Neural cell (in vitro differentiated cells): ENCODE measurements around the gene FUT8.

Experiments
- CTCF ChIP-seq: fragments of 450-650 bp; IDR thresholded peaks from 2 replicates; pipeline ENCODE4 v1.5.1; 2014; ENCODE audit warnings: antibody characterized with exemption, mild to moderate bottlenecking, moderate library complexity; ENCODE audit not compliant: poor library complexity, severe bottlenecking
- EP300 ChIP-seq: fragments of 450-650 bp; conservative IDR thresholded peaks from 2 replicates; pipeline ENCODE4 v1.6.1; 2014; ENCODE audit warnings: antibody characterized with exemption, mild to moderate bottlenecking, moderate library complexity; ENCODE audit not compliant: poor library complexity, severe bottlenecking
- EZH2 ChIP-seq: fragments of 200-600, 300-800 bp; shearing (Covaris generic), sonication (generic); IDR thresholded peaks from 2 replicates; pipeline ENCODE4 v1.6.1; 2014; ENCODE audit warnings: antibody characterized with exemption, low read length, borderline replicate concordance, mild to moderate bottlenecking; ENCODE audit not compliant: insufficient read depth, poor library complexity, severe bottlenecking
- MXI1 ChIP-seq: fragments of 450-650 bp; conservative IDR thresholded peaks from 2 replicates; pipeline ENCODE4 v1.6.1; 2014; ENCODE audit warnings: antibody characterized with exemption, mild to moderate bottlenecking; ENCODE audit not compliant: poor library complexity, severe bottlenecking
- POLR2AphosphoS5 ChIP-seq: IDR thresholded peaks from 2 replicates; pipeline ENCODE4 v1.6.1; 2012
- REST ChIP-seq: IDR thresholded peaks from 2 replicates; pipeline ENCODE4 v1.6.1; 2012; ENCODE audit warnings: borderline replicate concordance
- SMC3 ChIP-seq: fragments of 450-650 bp; conservative IDR thresholded peaks from 2 replicates; pipeline ENCODE4 v1.6.1; 2014; ENCODE audit warnings: antibody characterized with exemption, mild to moderate bottlenecking, moderate library complexity; ENCODE audit not compliant: poor library complexity
- TAF1 ChIP-seq: IDR thresholded peaks from 2 replicates; pipeline ENCODE4 v1.6.1; 2012; ENCODE audit warnings: low read depth

GRCh38 chr14:65772921-65773574 is 360.5 kb downstream of the FUT8 start:
- TF ChIP-seq CTCF (no peak), POLR2AphosphoS5 (no peak), MXI1 (no peak), TAF1 (no peak), EP300 (no peak), EZH2 (no peak), REST (no peak), SMC3 (no peak)
